Activated naive CD8-positive, alpha-beta T cell treated with anti-CD3 and anti-CD28 coated beads, Interleukin-2, amount 50 U/mL, for 16 hours (primary cell): ENCODE measurements around the gene PREX1.

ENCODE experiments used
- DNase-seq: peaks from one replicate; pipeline ENCODE4 v3.0.0-alpha.2; 2020; ENCODE audit warnings: low read depth, low spot score

The PREX1 gene

DNA sequence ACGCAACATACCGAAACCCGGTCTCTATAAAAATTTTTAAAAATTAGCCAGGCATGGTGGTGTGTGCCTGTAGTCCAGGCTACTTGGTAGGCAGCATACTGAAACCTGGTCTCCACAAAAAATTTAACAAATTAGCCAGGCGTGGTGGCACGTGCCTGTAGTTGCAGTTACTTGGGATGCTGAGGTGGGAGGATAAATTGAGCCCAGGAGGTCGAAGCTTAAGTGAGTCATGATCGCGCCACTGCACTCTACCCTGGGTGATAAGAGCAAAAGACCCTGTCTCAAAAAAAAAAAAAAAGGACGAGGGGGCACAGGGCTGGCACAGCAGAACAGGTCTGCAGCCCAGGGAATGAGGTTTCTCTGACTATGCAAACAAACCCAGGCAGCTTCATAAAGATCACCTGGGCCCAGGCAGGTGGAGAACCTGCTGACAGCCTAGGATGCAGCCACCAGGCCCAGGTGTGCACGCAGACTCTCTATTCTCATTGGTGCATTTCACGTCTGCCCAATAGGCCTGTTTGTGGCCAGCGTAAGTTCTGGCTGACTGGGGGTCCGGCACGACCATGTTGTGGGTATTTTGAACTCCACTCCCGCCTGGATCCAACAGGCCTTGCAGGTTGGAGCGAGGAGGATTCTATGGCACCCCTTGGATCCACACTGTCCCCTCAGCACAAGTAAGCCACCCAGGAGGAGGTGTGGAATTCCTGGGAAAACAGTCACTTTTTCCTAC lies 204.5 kb downstream of the PREX1 start:
- DNase-seq = no peak

- DNase-seq = no peak
Observed at GRCh38 chr20:48622421-48622820, 205.4 kb downstream of the PREX1 start.

- no peak for DNase-seq
Observed at GRCh38 chr20:48621376-48622078, 206.3 kb downstream of the PREX1 start.

GRCh38 chr20:48620507-48621375 lies 207.1 kb downstream of the PREX1 start:
- peak; percentile 32 for DNase-seq

GRCh38 chr20:48620154-48620506 lies 207.7 kb downstream of the PREX1 start:
- no peak for DNase-seq

DNA sequence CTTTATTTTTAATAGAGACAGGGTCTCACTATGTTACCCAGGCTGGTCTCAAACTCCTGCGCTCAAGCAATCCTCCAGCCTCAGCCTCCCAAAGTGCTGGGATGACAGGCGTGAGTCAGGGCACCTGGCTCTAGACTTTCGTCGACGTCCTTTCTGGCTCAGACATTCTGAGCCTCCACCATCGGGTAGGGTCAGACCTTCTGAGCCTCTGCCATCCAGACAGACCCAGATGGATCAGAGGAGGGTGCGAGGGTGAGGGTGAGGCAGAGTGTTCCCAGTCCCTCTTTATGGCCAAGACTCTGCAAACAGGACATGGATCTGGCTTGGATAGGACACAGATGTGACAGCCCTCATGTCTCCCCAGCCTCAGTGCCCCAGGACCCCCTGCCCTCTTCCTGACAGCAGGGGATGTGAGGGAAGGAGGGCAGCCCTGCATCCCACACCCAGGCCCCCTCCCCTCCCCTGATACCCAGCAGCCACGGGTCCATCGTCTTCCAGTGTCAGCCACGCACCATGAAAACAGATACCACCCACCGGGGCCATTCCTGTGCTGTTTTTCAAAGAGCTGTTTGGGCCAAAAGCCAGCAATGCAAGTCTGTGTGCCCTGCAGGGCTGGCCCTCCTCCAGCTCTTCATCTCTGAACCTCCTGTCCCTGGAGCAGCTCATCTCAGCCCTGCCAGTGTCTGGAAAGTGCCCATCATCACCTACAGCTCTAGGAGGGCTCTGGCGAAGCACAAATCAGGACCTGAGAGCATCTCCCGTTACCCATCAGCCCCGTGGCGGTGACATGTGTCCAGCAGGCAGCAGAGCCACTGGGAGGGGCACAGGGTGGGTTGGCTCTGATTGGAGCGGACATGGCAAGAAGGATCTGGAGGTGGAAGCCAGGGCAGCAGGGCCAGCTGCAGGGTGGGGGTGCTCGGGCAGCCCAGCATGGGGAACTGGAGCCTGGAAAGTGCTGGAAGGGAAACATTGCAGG lies 208.4 kb downstream of the PREX1 start:
- DNase-seq = no peak

GRCh38 chr20:48618631-48619030 lies 209.2 kb downstream of the PREX1 start:
- DNase-seq = no peak

GRCh38 chr20:48618052-48618451 lies 209.7 kb downstream of the PREX1 start:
- no peak for DNase-seq

DNA sequence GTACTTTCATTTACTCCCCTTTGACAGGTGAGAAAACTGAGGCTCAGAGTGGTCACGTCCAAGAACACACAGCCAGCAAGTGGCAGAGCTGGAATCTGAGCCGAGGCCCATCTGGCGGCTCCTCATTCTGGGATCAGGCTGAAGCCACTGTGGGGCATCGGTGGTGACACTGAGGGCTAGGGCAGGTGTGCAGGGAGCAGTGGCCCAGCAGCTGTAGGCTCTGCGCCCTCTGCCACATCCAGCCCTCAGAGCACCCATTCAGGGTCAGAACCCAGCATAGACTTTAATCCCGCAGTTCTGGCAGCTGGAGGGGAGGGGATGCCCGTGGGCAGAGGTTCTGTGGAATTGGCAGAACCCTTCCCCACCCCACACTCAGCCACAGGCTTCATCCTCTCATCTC lies 210.3 kb downstream of the PREX1 start:
- no peak for DNase-seq

DNA sequence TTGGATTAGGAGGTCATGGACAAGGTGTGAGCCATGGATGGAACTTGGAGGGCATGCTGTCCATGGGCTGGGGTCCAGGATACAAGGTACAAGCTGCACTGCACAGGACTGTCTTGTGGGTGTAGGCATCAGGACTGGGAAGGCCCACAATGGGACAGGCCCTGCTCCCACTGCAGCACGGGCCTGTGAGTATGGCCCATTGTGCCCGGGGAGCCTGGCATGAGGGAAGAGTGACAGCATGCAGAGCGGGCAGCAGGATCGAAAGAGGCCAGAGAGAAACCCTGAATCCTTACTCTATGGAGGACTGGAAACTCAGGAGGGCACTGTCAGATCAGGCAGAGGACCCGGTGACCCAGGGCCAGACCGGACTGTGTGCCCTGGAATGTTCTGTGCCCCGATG lies 211.3 kb downstream of the PREX1 start:
- no peak for DNase-seq

DNA sequence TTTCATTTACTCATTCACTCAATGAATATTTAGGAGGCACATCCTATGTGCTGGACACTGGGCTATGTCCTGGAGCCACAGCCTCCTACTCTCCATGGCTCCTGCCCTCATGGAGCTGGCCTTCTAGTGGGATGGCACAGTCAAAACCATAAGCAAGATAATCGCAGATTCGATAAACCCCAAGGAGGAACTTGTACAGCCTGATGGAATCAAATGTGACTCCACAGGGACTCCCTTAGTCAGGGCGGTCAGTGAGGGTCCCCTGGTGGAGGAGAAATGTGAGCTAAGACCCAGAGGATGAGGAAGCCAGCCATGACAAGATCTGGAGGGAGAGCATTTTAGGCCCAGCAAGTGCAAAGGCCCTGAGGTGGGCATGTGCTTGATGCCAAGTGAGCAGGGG lies 211.9 kb downstream of the PREX1 start:
- DNase-seq = no peak

- DNase-seq = no peak
Observed at GRCh38 chr20:48614593-48615274, 213.1 kb downstream of the PREX1 start.

DNA sequence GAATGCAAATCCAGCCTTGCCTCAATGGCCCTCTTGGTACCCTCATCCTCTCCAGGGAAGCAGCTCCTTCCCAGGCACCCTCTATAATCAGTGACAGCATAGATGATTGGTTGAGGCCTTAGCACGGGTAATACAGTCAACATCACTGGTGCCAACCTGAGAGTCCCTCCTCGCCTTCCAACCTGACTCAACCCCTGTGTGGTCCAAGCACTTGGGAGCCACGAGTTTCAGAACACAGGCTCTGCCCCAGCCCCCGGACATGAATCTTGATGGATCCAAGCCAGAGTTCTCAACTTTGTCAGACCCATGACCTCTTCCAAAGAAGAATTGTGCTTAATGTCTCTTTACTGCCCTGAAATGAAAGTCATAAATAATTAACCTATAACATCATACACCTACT lies 213.9 kb downstream of the PREX1 start:
- no peak for DNase-seq

DNA sequence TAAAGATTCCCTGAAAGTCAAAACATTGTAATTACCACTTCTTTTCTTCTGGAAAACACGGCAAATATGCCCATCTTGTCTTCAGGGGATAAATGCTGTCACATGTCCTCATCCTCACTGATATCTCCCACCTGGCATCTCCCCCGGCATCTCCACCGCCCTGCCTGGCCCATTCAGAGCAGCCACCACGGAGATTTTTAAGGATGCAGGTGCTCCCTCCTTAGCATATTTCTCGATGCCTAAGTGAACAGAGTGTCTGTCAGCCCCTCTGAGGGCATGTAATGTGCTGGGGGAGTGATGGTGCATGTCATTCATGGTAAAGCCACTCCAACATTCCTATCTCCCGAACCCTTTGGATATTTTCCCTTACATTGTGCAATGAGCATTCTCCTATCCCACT lies 215.5 kb downstream of the PREX1 start:
- DNase-seq = no peak

- no peak for DNase-seq
Observed at GRCh38 chr20:48610996-48611395, 216.8 kb downstream of the PREX1 start.

DNA sequence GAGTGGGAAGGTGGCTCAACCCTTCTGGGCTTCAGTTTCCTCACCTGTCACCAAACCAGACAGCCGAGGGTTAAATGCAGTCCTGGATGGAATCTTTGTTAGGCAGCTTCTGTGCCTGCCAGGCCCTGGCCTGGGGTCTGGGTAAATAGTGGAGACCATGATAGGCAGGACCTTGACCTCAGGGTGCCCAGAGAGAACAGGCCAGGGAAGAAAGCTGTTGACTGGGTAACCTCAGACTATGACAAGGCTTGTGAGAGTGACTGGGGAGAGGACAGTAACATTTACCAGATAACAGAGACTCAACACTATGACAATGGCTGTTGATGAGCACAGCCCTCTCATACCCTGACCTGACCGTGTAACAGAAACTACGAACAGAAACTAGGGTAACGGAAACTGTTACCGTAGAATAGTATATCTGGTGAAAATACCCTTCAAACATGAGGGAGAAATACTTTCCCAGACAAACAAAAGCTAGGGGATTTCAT lies 218.3 kb downstream of the PREX1 start:
- DNase-seq = no peak

DNA sequence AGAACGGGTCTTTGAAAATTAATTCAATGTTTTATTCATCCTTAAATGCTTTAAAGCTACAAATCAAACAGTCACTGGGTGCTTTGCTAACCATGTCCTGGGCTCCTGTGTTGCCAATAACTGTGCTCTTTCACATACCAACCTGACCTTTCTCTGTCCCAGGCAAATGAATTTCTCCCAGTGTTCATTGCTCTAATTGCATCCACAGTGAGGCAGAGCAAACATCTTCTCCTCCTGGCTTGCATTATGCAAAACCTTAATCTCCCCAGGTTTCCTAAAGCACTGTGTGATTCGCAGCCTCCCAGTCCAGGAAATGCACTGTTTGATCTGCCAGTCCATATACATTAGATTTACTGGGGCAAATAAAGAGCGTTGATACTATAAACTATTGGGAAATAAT lies 219.0 kb downstream of the PREX1 start:
- DNase-seq = no peak

DNA sequence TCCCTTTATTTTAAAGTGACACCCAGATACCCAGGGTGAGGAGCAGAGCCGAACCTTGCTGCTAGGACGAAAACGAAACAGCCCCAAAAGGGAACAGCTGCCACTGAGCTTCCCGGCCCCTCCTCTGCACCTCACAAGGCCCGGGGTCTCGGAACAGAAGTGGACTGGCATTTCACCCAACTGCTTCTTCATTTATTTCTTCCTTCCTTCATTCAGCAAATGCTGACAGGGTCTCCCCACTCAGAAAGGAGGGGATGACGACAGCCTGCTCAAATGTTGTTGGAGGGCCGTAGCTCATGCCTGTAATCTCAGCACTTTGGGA lies 220.3 kb downstream of the PREX1 start:
- no peak for DNase-seq

GRCh38 chr20:48606841-48607543 lies 220.8 kb downstream of the PREX1 start:
- DNase-seq = no peak

- DNase-seq = no peak
Observed at GRCh38 chr20:48606172-48606840, 221.5 kb downstream of the PREX1 start.
